Nephron progenitor cell (in vitro differentiated cells): ENCODE results near the gene CCDC90B.
"Not testable (repeated sequence)": the region's sequence is repeated elsewhere in the genome, so short reads cannot be mapped to it uniquely, and the experiment has no call there.

Source experiments
- DNase-seq: peaks from one replicate; pipeline ENCODE4 v3.0.0; 2021
- H3K27ac Mint-ChIP-seq: 2 replicates; pipeline ENCODE4 v1.8.0; 2021; ENCODE audit warnings: mild to moderate bottlenecking, moderate library complexity, mixed read lengths
- H3K27me3 Mint-ChIP-seq: 2 replicates; pipeline ENCODE4 v1.8.0; 2021; ENCODE audit warnings: mild to moderate bottlenecking, low read depth, mixed read lengths; ENCODE audit not compliant: poor library complexity
- H3K36me3 Mint-ChIP-seq: 2 replicates; pipeline ENCODE4 v1.8.0; 2021; ENCODE audit warnings: low read depth, mixed read lengths
- H3K4me1 Mint-ChIP-seq: 2 replicates; pipeline ENCODE4 v1.8.0; 2021; ENCODE audit warnings: mixed read lengths
- H3K4me3 Mint-ChIP-seq: 2 replicates; pipeline ENCODE4 v1.8.0; 2021; ENCODE audit warnings: mild to moderate bottlenecking, moderate library complexity, mixed read lengths
- H3K9me3 Mint-ChIP-seq: 2 replicates; pipeline ENCODE4 v1.8.0; 2021; ENCODE audit warnings: mild to moderate bottlenecking, moderate library complexity, mixed read lengths
- CTCF ChIP-seq: fragments of 200-600 bp; sonication (generic); IDR thresholded peaks from 2 replicates; pipeline ENCODE4 v1.5.0; 2021; ENCODE audit warnings: antibody characterized with exemption

Gene CCDC90B

GRCh38 chr11:83317757-83318690 lies 31.9 kb upstream of the CCDC90B start:
- TF ChIP-seq CTCF: no peak
- H3K27ac Mint-ChIP-seq: no peak overlapping the region
- H3K36me3 Mint-ChIP-seq: no peaks in the 10 kb centered on the region
- DNase-seq: no peak
- H3K4me3 Mint-ChIP-seq: no peak overlapping the region
- H3K9me3 Mint-ChIP-seq: peaks cover 29% of the 10 kb centered on the region
- no peaks in the 10 kb centered on the region for H3K4me1 Mint-ChIP-seq
- H3K27me3 Mint-ChIP-seq: no peaks in the 10 kb centered on the region

- H3K27ac Mint-ChIP-seq, H3K4me1 Mint-ChIP-seq, DNase-seq, H3K36me3 Mint-ChIP-seq, H3K27me3 Mint-ChIP-seq, H3K4me3 Mint-ChIP-seq: not testable (repeated sequence)
- H3K9me3 Mint-ChIP-seq: peaks cover 29% of the 10 kb centered on the region
Observed at GRCh38 chr11:83316897-83317268, 30.7 kb upstream of the CCDC90B start.

DNA sequence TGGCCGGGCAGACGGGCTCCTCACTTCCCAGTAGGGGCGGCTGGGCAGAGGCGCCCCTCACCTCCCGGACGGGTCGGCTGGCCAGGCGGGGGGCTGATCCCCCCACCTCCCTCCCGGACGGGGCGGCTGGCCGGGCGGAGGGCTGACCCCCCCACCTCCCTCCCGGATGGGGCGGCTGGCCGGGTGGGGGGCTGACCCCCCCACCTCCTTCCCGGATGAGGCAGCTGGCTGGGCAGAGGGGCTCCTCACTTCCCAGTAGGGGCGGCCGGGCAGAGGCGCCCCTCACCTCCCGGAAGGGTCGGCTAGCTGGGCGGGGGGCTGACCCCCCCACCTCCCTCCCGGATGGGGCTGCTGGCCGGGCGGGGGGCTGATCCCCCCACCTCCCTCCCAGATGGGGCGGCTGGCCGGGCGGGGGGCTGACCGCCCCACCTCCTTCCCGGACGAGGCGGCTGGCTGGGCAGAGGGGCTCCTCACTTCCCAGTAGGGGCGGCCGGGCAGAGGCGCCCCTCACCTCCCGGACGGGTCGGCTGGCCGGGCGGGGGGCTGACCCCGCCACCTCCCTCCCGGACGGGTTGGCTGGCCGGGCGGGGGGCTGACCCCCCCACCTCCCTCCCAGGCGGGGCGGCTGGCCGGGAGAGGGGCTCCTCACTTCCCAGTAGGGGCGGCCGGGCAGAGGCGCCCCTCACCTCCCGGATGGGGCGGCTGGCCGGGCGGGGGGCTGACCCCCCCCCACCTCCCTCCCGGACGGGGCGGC lies 30.2 kb upstream of the CCDC90B start:
- not testable (repeated sequence) for H3K27me3 Mint-ChIP-seq, DNase-seq, H3K4me3 Mint-ChIP-seq, H3K36me3 Mint-ChIP-seq, H3K27ac Mint-ChIP-seq, H3K4me1 Mint-ChIP-seq
- H3K9me3 Mint-ChIP-seq: peaks cover 29% of the 10 kb centered on the region

- H3K27me3 Mint-ChIP-seq: no peaks in the 10 kb centered on the region
- H3K4me1 Mint-ChIP-seq: no peaks in the 10 kb centered on the region
- H3K36me3 Mint-ChIP-seq: no peaks in the 10 kb centered on the region
- no peak for TF ChIP-seq CTCF
- no peak for DNase-seq
- H3K9me3 Mint-ChIP-seq: peaks cover 24% of the 10 kb centered on the region
- no peak overlapping the region for H3K27ac Mint-ChIP-seq
- H3K4me3 Mint-ChIP-seq: no peak overlapping the region
Observed at GRCh38 chr11:83312430-83312829, 26.3 kb upstream of the CCDC90B start.

- DNase-seq: no peak
- Mint-ChIP-seq H3K4me3 (no peak overlapping the region), H3K27ac (no peak overlapping the region), H3K36me3 (no peaks in the 10 kb centered on the region), H3K27me3 (no peaks in the 10 kb centered on the region), H3K9me3 (peaks cover 20% of the 10 kb centered on the region), H3K4me1 (no peaks in the 10 kb centered on the region)
- no peak for TF ChIP-seq CTCF
Observed at GRCh38 chr11:83311701-83312100, 25.5 kb upstream of the CCDC90B start.

GRCh38 chr11:83310718-83311117 lies 24.6 kb upstream of the CCDC90B start:
- peaks cover 20% of the 10 kb centered on the region for H3K9me3 Mint-ChIP-seq
- H3K27me3 Mint-ChIP-seq: no peaks in the 10 kb centered on the region
- no peaks in the 10 kb centered on the region for H3K36me3 Mint-ChIP-seq
- no peaks in the 10 kb centered on the region for H3K4me1 Mint-ChIP-seq
- no peak overlapping the region for H3K4me3 Mint-ChIP-seq
- DNase-seq: no peak
- no peak overlapping the region for H3K27ac Mint-ChIP-seq
- no peak for TF ChIP-seq CTCF

DNA sequence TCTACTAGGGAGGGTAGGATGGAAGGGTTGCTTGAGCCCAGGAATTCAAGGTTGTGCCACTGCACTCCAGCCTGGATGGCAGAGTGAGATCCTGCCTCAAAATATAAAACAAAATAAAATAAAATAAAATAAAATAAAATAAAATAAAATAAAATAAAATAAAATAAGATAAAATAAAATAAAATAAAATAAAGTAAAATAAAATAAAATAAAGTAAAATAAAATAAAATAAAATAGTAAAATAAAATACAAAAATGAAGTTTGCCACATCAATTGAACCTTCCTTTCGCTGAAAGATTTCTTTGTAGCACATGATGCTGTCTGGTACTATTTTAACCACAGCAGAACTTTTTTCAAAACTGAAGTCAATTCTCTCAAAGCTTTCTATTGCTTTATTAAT lies 22.4 kb upstream of the CCDC90B start:
- H3K4me1 Mint-ChIP-seq, H3K9me3 Mint-ChIP-seq, H3K27ac Mint-ChIP-seq, DNase-seq, H3K36me3 Mint-ChIP-seq, H3K27me3 Mint-ChIP-seq, H3K4me3 Mint-ChIP-seq: not testable (repeated sequence)
